DND-41 (cell line): ENCODE measurements around the gene YIPF3.

Experiments used
- ATAC-seq: fragments of 200-7000 bp; cut with Tn5 transposase; 3 replicates; pipeline ENCODE4 v1.9.1; 2021; ENCODE audit warnings: low read depth; ENCODE audit not compliant: insufficient read depth
- DNase-seq: peaks from one replicate; pipeline ENCODE4 v3.0.0-alpha.2; 2020
- H2AFZ ChIP-seq: 2 replicates; pipeline ENCODE4 v1.6.0; 2012; ENCODE audit warnings: low read depth, low read length
- H3K27ac ChIP-seq: 2 replicates; pipeline ENCODE4 v1.5.1; 2012; ENCODE audit warnings: low read length, inconsistent platforms
- H3K27me3 ChIP-seq: fragments of 200-600 bp; sonication (generic); 2 replicates; pipeline ENCODE4 v1.6.0; 2012; ENCODE audit warnings: low read length, mild to moderate bottlenecking, inconsistent platforms; ENCODE audit not compliant: insufficient read depth, poor library complexity
- H3K36me3 ChIP-seq: 2 replicates; pipeline ENCODE4 v1.5.1; 2012; ENCODE audit warnings: low read length, inconsistent platforms; ENCODE audit not compliant: insufficient read depth
- H3K4me1 ChIP-seq: 2 replicates; pipeline ENCODE4 v1.5.1; 2012; ENCODE audit warnings: mild to moderate bottlenecking, low read length; ENCODE audit not compliant: insufficient read depth
- H3K4me2 ChIP-seq: 2 replicates; pipeline ENCODE4 v1.6.0; 2012; ENCODE audit warnings: mild to moderate bottlenecking, moderate library complexity, low read length, inconsistent platforms; ENCODE audit not compliant: insufficient read depth
- H3K4me3 ChIP-seq, 2 experiments: fragments of 200-600 bp in 1 of 2; shearing (Covaris generic) in 1 of 2; 2 replicates each; pipeline ENCODE4 v1.5.1; 2012 to 2016; ENCODE audit warnings: inconsistent platforms in 2 of 2, low read length in 2 of 2, mild to moderate bottlenecking in 2 of 2, low read depth in 1 of 2, moderate library complexity in 1 of 2
- H3K79me2 ChIP-seq: 2 replicates; pipeline ENCODE4 v1.6.0; 2012; ENCODE audit warnings: low read length, inconsistent platforms; ENCODE audit not compliant: insufficient read depth
- H3K9ac ChIP-seq: 2 replicates; pipeline ENCODE4 v1.6.0; 2012; ENCODE audit warnings: low read depth, mild to moderate bottlenecking, inconsistent platforms, low read length, moderate library complexity
- H3K9me3 ChIP-seq: 2 replicates; pipeline ENCODE4 v1.5.1; 2012; ENCODE audit warnings: low read length, moderate library complexity, mild to moderate bottlenecking, inconsistent platforms; ENCODE audit not compliant: insufficient read depth, severe bottlenecking
- H4K20me1 ChIP-seq: 2 replicates; pipeline ENCODE4 v1.6.0; 2012; ENCODE audit warnings: low read length; ENCODE audit not compliant: insufficient read depth
- CTCF ChIP-seq: IDR thresholded peaks from 2 replicates; pipeline ENCODE4 v1.5.1; 2012; ENCODE audit warnings: borderline replicate concordance, low read length, moderate library complexity, mild to moderate bottlenecking; ENCODE audit not compliant: poor library complexity, severe bottlenecking; ENCODE audit errors: extremely low read depth
- EZH2 ChIP-seq: IDR thresholded peaks from 3 replicates; pipeline ENCODE4 v1.6.1; 2012; ENCODE audit warnings: borderline replicate concordance, low read depth, mild to moderate bottlenecking, moderate library complexity, low read length, inconsistent platforms; ENCODE audit not compliant: severe bottlenecking

Gene YIPF3

GRCh38 chr6:43488667-43489276, 28.0 kb downstream of the YIPF3 start:
- ATAC-seq (no peak), DNase-seq (no peak)
- H3K9ac ChIP-seq, result no peak overlapping the region
- H3K4me1 ChIP-seq, result no peaks in the 10 kb centered on the region
- H3K4me2 ChIP-seq, result no peak overlapping the region
- no peak overlapping the region; the same call in 1 of the 2 replicates for H3K27ac ChIP-seq
- no peak overlapping the region for H3K4me3 ChIP-seq
- H2AFZ ChIP-seq, result no peak overlapping the region
- peaks cover 15% of the 10 kb centered on the region for H4K20me1 ChIP-seq
- H3K27me3 ChIP-seq, result no peaks in the 10 kb centered on the region
- peaks cover 23% of the 10 kb centered on the region for H3K79me2 ChIP-seq
- peaks cover 11% of the 10 kb centered on the region for H3K36me3 ChIP-seq
- H3K9me3 ChIP-seq, result no peaks in the 10 kb centered on the region
- no peak for TF ChIP-seq CTCF
- no peak for TF ChIP-seq EZH2

GRCh38 chr6:43481591-43482236, 35.0 kb downstream of the YIPF3 start:
- TF ChIP-seq CTCF, result no peak
- no peak for TF ChIP-seq EZH2
- Histone ChIP-seq H3K36me3 (no peaks in the 10 kb centered on the region; the same call in 1 of the 2 replicates), H3K27me3 (no peaks in the 10 kb centered on the region), H3K4me2 (no peak overlapping the region), H3K4me1 (peaks cover 24% of the 10 kb centered on the region), H3K79me2 (peaks cover 53% of the 10 kb centered on the region), H3K27ac (no peak overlapping the region), H2AFZ (no peak overlapping the region), H3K4me3 (no peak overlapping the region), H4K20me1 (peaks cover 5% of the 10 kb centered on the region; the same call in 1 of the 2 replicates), H3K9me3 (no peaks in the 10 kb centered on the region), H3K9ac (no peak overlapping the region)
- ATAC-seq, result no peak
- no peak for DNase-seq

DNA sequence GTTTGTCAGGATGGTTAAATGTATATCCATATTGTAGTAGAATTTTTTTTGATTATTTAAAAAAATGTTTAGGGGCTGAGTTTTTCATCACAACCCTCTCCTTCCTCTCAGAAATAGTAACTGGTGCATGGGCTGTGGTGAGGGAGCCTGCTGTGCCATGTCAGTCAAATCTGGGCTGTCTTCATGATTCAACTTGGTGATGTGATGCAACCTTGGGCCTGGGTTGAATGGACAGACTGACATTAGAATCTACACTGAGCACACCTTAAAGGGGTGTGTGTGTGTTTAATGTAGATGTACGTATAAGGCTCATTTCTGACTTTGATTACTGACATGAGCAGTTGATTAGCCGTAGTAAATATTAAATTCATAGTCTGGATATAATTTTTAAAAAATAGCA, 35.7 kb downstream of the YIPF3 start:
- H3K4me2 ChIP-seq, result no peak overlapping the region
- no peak overlapping the region for H3K9ac ChIP-seq
- peaks cover 51% of the 10 kb centered on the region for H3K79me2 ChIP-seq
- no peak for DNase-seq
- no peak overlapping the region for H2AFZ ChIP-seq
- no peaks in the 10 kb centered on the region for H3K36me3 ChIP-seq
- no peak overlapping the region for H3K27ac ChIP-seq
- TF ChIP-seq EZH2 (no peak), CTCF (no peak)
- peaks cover 5% of the 10 kb centered on the region; the same call in 1 of the 2 replicates for H4K20me1 ChIP-seq
- no peak for ATAC-seq
- H3K4me3 ChIP-seq, result no peak overlapping the region
- H3K9me3 ChIP-seq, result no peaks in the 10 kb centered on the region
- peaks cover 28% of the 10 kb centered on the region for H3K4me1 ChIP-seq
- H3K27me3 ChIP-seq, result no peaks in the 10 kb centered on the region
